IMR-90 (cell line): ENCODE measurements around the gene SYTL1. TPM values are rescaled to one million over a fixed set of nuclear protein-coding genes. Genes with fewer than 3 reads are reported as not detected.
A peak's percentile ranks its signal among the peaks of the same experiment; 100 is the strongest.

Experiments
- ATAC-seq: fragments of 200-7000 bp; cut with Tn5 transposase; 2 replicates; pipeline ENCODE4 v1.9.1; 2020; ENCODE audit warnings: low read depth, mild to moderate bottlenecking, moderate library complexity
- BruUV-seq: library from RNA; stranded (reverse); fragments of 400-500 nt; replicated peaks from 2 replicates; lab custom pipeline; 2021; lab: Mats Ljungman, UMichigan
- CTCF ChIA-PET: fragments of 300-600 bp; formaldehyde crosslinking; extraction: SDS; loops from one replicate; lab custom pipeline; 2021; ENCODE audit warnings: antibody characterized with exemption; lab: Yijun Ruan, JAX
- POLR2A ChIA-PET: fragments of 300-600 bp; sonication (Branson Sonifier 250); formaldehyde crosslinking; loops from one replicate; lab custom pipeline; 2022; ENCODE audit warnings: antibody characterized with exemption; ENCODE audit not compliant: unreplicated experiment; lab: Charles Lee
- DNase-seq: peaks from one replicate; pipeline ENCODE4 v3.0.0; 2013
- H2AFZ ChIP-seq: replicated peaks from 2 replicates; pipeline ENCODE3; 2013; ENCODE audit warnings: low read length, mild to moderate bottlenecking; ENCODE audit not compliant: poor library complexity
- H2AK5ac ChIP-seq: 2 replicates; pipeline ENCODE4 v1.6.1; 2013; ENCODE audit warnings: low read depth, low read length, inconsistent platforms
- H2AK9ac ChIP-seq: replicated peaks from 2 replicates; pipeline ENCODE3; 2013; ENCODE audit warnings: mild to moderate bottlenecking, low read depth, low read length, moderate library complexity; ENCODE audit not compliant: poor library complexity
- H2BK120ac ChIP-seq: 2 replicates; pipeline ENCODE4 v1.6.1; 2013; ENCODE audit warnings: low read depth, low read length, inconsistent platforms
- H2BK15ac ChIP-seq: 3 replicates; pipeline ENCODE4 v1.6.1; 2013; ENCODE audit warnings: low read depth, low read length, inconsistent platforms
- H2BK20ac ChIP-seq: 2 replicates; pipeline ENCODE4 v1.6.1; 2013; ENCODE audit warnings: low read depth, mild to moderate bottlenecking, inconsistent platforms, low read length, moderate library complexity
- H2BK5ac ChIP-seq: 2 replicates; pipeline ENCODE4 v1.6.1; 2013; ENCODE audit warnings: mild to moderate bottlenecking, low read depth, low read length, inconsistent platforms; ENCODE audit not compliant: poor library complexity, severe bottlenecking
- H3K14ac ChIP-seq: replicated peaks from 2 replicates; pipeline ENCODE4 v1.6.1; 2013; ENCODE audit warnings: low read depth, low read length, inconsistent platforms
- H3K18ac ChIP-seq: 2 replicates; pipeline ENCODE4 v1.6.1; 2013; ENCODE audit warnings: low read depth, low read length, control low read depth
- H3K23ac ChIP-seq: 2 replicates; pipeline ENCODE4 v1.6.1; 2013; ENCODE audit warnings: low read depth, low read length, inconsistent platforms
- H3K27ac ChIP-seq: 2 replicates; pipeline ENCODE4 v1.5.1; 2013; ENCODE audit warnings: mild to moderate bottlenecking, control low read depth, low read length; ENCODE audit not compliant: insufficient read depth
- H3K27me3 ChIP-seq: 2 replicates; pipeline ENCODE4 v1.6.1; 2013; ENCODE audit warnings: low read length; ENCODE audit not compliant: control insufficient read depth, insufficient read depth
- H3K36me3 ChIP-seq: 2 replicates; pipeline ENCODE4 v1.6.1; 2013; ENCODE audit warnings: low read length, mixed read lengths; ENCODE audit not compliant: control insufficient read depth, insufficient read depth
- H3K4ac ChIP-seq: 2 replicates; pipeline ENCODE4 v1.6.1; 2013; ENCODE audit warnings: low read depth, low read length, inconsistent platforms
- H3K4me1 ChIP-seq: 2 replicates; pipeline ENCODE4 v1.6.1; 2013; ENCODE audit warnings: low read length, mixed read lengths; ENCODE audit not compliant: control insufficient read depth, insufficient read depth
- H3K4me2 ChIP-seq: 2 replicates; pipeline ENCODE4 v1.6.1; 2013; ENCODE audit warnings: low read depth, mild to moderate bottlenecking, control low read depth, low read length, moderate library complexity
- H3K4me3 ChIP-seq: 2 replicates; pipeline ENCODE4 v1.5.1; 2013; ENCODE audit warnings: low read depth, mild to moderate bottlenecking, control low read depth, low read length, moderate library complexity; ENCODE audit not compliant: insufficient read depth
- H3K56ac ChIP-seq: 2 replicates; pipeline ENCODE4 v1.6.1; 2013; ENCODE audit warnings: low read length, inconsistent platforms; ENCODE audit not compliant: insufficient read depth; ENCODE audit errors: extremely low read depth
- H3K79me1 ChIP-seq, 2 experiments: 2 replicates each; pipeline ENCODE4 v1.6.1; 2013; ENCODE audit warnings: low read length in 2 of 2, inconsistent platforms in 1 of 2, low read depth in 1 of 2
- H3K9ac ChIP-seq: 2 replicates; pipeline ENCODE4 v1.6.1; 2013; ENCODE audit warnings: low read depth, low read length, control low read depth
- H3K9me1 ChIP-seq: 2 replicates; pipeline ENCODE4 v1.6.1; 2013; ENCODE audit warnings: low read length, inconsistent platforms; ENCODE audit not compliant: insufficient read depth
- H3K9me3 ChIP-seq: 2 replicates; pipeline ENCODE4 v1.6.1; 2013; ENCODE audit warnings: low read length; ENCODE audit not compliant: control insufficient read depth, insufficient read depth
- H4K20me1 ChIP-seq: 2 replicates; pipeline ENCODE4 v1.6.1; 2013; ENCODE audit warnings: low read length, inconsistent platforms; ENCODE audit not compliant: insufficient read depth
- H4K5ac ChIP-seq: 2 replicates; pipeline ENCODE4 v1.6.1; 2013; ENCODE audit warnings: mild to moderate bottlenecking, low read depth, low read length, control low read depth
- H4K8ac ChIP-seq, 2 experiments: 2 replicates each; pipeline ENCODE4 v1.6.1; 2013; ENCODE audit warnings: low read depth in 2 of 2, low read length in 2 of 2, control low read depth in 1 of 2, inconsistent platforms in 1 of 2
- H4K91ac ChIP-seq: 2 replicates; pipeline ENCODE4 v1.6.1; 2013; ENCODE audit warnings: low read depth, low read length, inconsistent platforms; ENCODE audit not compliant: insufficient read depth
- BHLHE40 ChIP-seq: fragments of 150-350 bp; IDR thresholded peaks from 2 replicates; pipeline ENCODE4 v1.6.1; 2016; ENCODE audit warnings: mild to moderate bottlenecking, low read depth, low read length
- CEBPB ChIP-seq: IDR thresholded peaks from 2 replicates; pipeline ENCODE4 v1.6.1; 2012; ENCODE audit warnings: low read depth, low read length, improper control_type of control experiment
- CHD1 ChIP-seq: IDR thresholded peaks from 2 replicates; pipeline ENCODE4 v1.6.1; 2012; ENCODE audit warnings: low read depth, low read length, improper control_type of control experiment
- FOS ChIP-seq: fragments of 150-350 bp; IDR thresholded peaks from 2 replicates; pipeline ENCODE4 v1.6.1; 2016; ENCODE audit warnings: low read depth, low read length
- MAFK ChIP-seq: IDR thresholded peaks from 2 replicates; pipeline ENCODE4 v1.6.1; 2012; ENCODE audit warnings: low read depth, low read length, improper control_type of control experiment
- MAZ ChIP-seq: IDR thresholded peaks from 2 replicates; pipeline ENCODE4 v1.6.1; 2012; ENCODE audit warnings: low read depth, mild to moderate bottlenecking, low read length, improper control_type of control experiment, moderate library complexity, borderline replicate concordance
- MXI1 ChIP-seq: IDR thresholded peaks from 2 replicates; pipeline ENCODE4 v1.6.1; 2012; ENCODE audit warnings: low read depth, mild to moderate bottlenecking, low read length, moderate library complexity, borderline replicate concordance
- NFE2L2 ChIP-seq: fragments of 150-350 bp; IDR thresholded peaks from 2 replicates; pipeline ENCODE4 v1.6.1; 2016; ENCODE audit warnings: low read depth, mild to moderate bottlenecking, low read length
- POLR2A ChIP-seq: IDR thresholded peaks from 2 replicates; pipeline ENCODE4 v1.6.1; 2012; ENCODE audit warnings: mild to moderate bottlenecking, low read depth, low read length
- RAD21 ChIP-seq: IDR thresholded peaks from 2 replicates; pipeline ENCODE4 v1.6.1; 2012; ENCODE audit warnings: low read length, improper control_type of control experiment
- RCOR1 ChIP-seq: IDR thresholded peaks from 2 replicates; pipeline ENCODE4 v1.6.1; 2012; ENCODE audit warnings: mild to moderate bottlenecking, low read length, improper control_type of control experiment; ENCODE audit not compliant: insufficient replicate concordance
- RFX5 ChIP-seq: IDR thresholded peaks from 2 replicates; pipeline ENCODE4 v1.8.0; 2012; ENCODE audit warnings: low read depth, mild to moderate bottlenecking, low read length, moderate library complexity
- SMC3 ChIP-seq: fragments of 150-350 bp; IDR thresholded peaks from 2 replicates; pipeline ENCODE4 v1.6.1; 2016; ENCODE audit warnings: low read depth, mild to moderate bottlenecking, antibody characterized with exemption, low read length, moderate library complexity
- WGBS, 2 experiments: methylation state at CpG; one replicate each; pipeline versions ENCODE4 v1.1.5 to v1.1.7; 2013; ENCODE audit warnings: missing lambda C conversion rate in 2 of 2; ENCODE audit not compliant: insufficient read length in 1 of 2; ENCODE audit errors: extremely low coverage in 2 of 2; 5-methylcytosine and 5-hydroxymethylcytosine counted together
- dilution Hi-C: fragments of 300-500 bp; cut with HindIII; formaldehyde crosslinking; loops from one replicate; pipeline ENCODE4 v1.14.3; 2018; ENCODE audit warnings: low sequenced_read_pairs; ENCODE audit not compliant: unreplicated experiment
- in situ Hi-C: fragments of 300-500 bp; cut with MboI; formaldehyde crosslinking; loops from 3 replicates; pipeline ENCODE4 v1.14.3; 2019; ENCODE audit warnings: low sequenced_read_pairs, inconsistent platforms, mixed read lengths
- intact Hi-C: fragments of 100-400 bp; cut with micrococcal nuclease; formaldehyde crosslinking; loops from 2 replicates; pipeline ENCODE4 v1.10.0; 2022
- polyA plus RNA-seq, 3 experiments: library from polyadenylated mRNA; depleted of rRNA; stranded (reverse); fragments of >200 nt; gene quantifications; 2 replicates each; pipeline ENCODE4 v1.2.3, GENCODE V29; 2012; ENCODE audit warnings: low replicate concordance in 1 of 3
- total RNA-seq: library from RNA; depleted of rRNA; stranded (reverse); fragments of >200 nt; gene quantifications from 2 replicates; pipeline ENCODE4 v1.2.3, GENCODE V29; 2012
- TF ChIP-seq, protein P1 (sequence below): conservative IDR thresholded peaks from 2 replicates; pipeline ENCODE4 v1.5.1; 2012; ENCODE audit warnings: mild to moderate bottlenecking, low read depth, low read length, improper control_type of control experiment
- TF ChIP-seq, protein P2 (sequence below): fragments of 150-350 bp; IDR thresholded peaks from 2 replicates; pipeline ENCODE4 v1.6.1; 2016; ENCODE audit warnings: low read depth, mild to moderate bottlenecking, low read length, moderate library complexity, borderline replicate concordance
- TF ChIP-seq, protein P3 (sequence below): fragments of 150-350 bp; IDR thresholded peaks from 2 replicates; pipeline ENCODE4 v1.6.1; 2017; ENCODE audit warnings: mild to moderate bottlenecking, antibody characterized with exemption, low read length, low read depth

Gene SYTL1
- total and polyA plus RNA-seq, 2 of the 4 experiments (the other 2 are of a cell fraction): 0.18 to 1.0 TPM

DNA sequence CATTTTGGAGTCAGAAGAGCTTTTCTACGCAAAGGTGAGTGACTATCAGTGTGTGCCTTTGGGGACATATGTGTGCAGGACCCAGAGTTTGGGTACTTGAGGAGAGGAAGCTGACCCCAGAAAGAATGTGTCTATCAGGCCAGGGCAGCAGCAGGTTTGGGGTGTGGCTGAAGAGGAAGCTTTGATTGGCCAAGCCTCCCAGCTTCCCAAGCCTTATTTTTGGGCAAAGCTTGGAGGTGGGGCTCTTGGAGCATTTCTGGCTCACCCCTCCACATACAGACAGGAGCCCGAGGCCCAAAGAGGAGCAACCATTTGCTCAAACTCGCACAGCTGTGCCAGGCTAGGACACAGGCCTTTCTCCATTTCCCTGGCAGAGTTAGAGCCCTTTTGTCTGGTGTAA lies 55.3 kb downstream of the SYTL1 start:
- intact Hi-C loops (loop anchor here (10.0 kb wide), 1 partner anchor 202 kb away; no protein-coding TSS in a partner anchor), in situ Hi-C loops (loop anchor here (5.0 to 10.0 kb wide), 2 partner anchors 210 to 292 kb away; no protein-coding TSS in a partner anchor), dilution Hi-C loops (no loop called here)
- Histone ChIP-seq H2BK20ac (no peak overlapping the region), H3K27me3 (no peaks in the 10 kb centered on the region), H2AK5ac (0 out of 2 replicates have a peak overlapping the region, but pooled peaks have one; percentile 21), H4K5ac (no peak overlapping the region), H4K91ac (no peak overlapping the region), H3K27ac (no peak overlapping the region), H3K56ac (no peak overlapping the region), H3K9me3 (no peaks in the 10 kb centered on the region), H3K4me3 (no peak overlapping the region), H3K14ac (no peak overlapping the region), H2BK120ac (no peak overlapping the region), H3K4me1 (peaks cover 9% of the 10 kb centered on the region), H3K9ac (no peak overlapping the region), H3K9me1 (peaks cover 25% of the 10 kb centered on the region), H3K36me3 (no peaks in the 10 kb centered on the region; the same call in 1 of the 2 replicates), H4K8ac (no peak overlapping the region), H3K23ac (no peak overlapping the region), H2AFZ (no peak overlapping the region), H3K4ac (no peak overlapping the region), H3K18ac (no peak overlapping the region), H3K4me2 (no peak overlapping the region), H2BK5ac (no peak overlapping the region), H4K20me1 (0 out of 2 replicates have a peak, but pooled peaks cover 5% of the 10 kb centered on the region), H2AK9ac (no peak overlapping the region), H3K79me1 (peaks cover 0 to 32% of the 10 kb centered on the region in 2 experiments; a peak in 3 of 4 replicates), H2BK15ac (no peak overlapping the region)
- ChIA-PET CTCF (interaction anchor here (4.7 kb wide), 1 partner anchor 98 kb away, joined by 79 read pairs; no protein-coding TSS in a partner anchor), POLR2A (interaction anchor here (0.5 to 0.7 kb wide), 2 partner anchors 31 to 37 kb away, joined by 4 to 11 read pairs; no protein-coding TSS in a partner anchor)
- WGBS, 2 experiments: 100% methylated on average over 1 of the region's 3 CpGs; no CpG with 5 or more reads in 1 of the 2 experiments
- ATAC-seq (no peak), DNase-seq (no peak)
- TF ChIP-seq BHLHE40: no peak
- TF ChIP-seq MAZ: no peak
- TF ChIP-seq MXI1: no peak
- TF ChIP-seq RFX5: no peak
- TF ChIP-seq POLR2A: no peak
- no peak for TF ChIP-seq CHD1
- TF ChIP-seq, protein P1, sequence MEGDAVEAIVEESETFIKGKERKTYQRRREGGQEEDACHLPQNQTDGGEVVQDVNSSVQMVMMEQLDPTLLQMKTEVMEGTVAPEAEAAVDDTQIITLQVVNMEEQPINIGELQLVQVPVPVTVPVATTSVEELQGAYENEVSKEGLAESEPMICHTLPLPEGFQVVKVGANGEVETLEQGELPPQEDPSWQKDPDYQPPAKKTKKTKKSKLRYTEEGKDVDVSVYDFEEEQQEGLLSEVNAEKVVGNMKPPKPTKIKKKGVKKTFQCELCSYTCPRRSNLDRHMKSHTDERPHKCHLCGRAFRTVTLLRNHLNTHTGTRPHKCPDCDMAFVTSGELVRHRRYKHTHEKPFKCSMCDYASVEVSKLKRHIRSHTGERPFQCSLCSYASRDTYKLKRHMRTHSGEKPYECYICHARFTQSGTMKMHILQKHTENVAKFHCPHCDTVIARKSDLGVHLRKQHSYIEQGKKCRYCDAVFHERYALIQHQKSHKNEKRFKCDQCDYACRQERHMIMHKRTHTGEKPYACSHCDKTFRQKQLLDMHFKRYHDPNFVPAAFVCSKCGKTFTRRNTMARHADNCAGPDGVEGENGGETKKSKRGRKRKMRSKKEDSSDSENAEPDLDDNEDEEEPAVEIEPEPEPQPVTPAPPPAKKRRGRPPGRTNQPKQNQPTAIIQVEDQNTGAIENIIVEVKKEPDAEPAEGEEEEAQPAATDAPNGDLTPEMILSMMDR: no peak
- TF ChIP-seq, protein P2, sequence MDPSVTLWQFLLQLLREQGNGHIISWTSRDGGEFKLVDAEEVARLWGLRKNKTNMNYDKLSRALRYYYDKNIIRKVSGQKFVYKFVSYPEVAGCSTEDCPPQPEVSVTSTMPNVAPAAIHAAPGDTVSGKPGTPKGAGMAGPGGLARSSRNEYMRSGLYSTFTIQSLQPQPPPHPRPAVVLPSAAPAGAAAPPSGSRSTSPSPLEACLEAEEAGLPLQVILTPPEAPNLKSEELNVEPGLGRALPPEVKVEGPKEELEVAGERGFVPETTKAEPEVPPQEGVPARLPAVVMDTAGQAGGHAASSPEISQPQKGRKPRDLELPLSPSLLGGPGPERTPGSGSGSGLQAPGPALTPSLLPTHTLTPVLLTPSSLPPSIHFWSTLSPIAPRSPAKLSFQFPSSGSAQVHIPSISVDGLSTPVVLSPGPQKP: no peak
- TF ChIP-seq SMC3: no peak
- no peak for TF ChIP-seq CEBPB
- no peak for TF ChIP-seq NFE2L2
- TF ChIP-seq, protein P3, sequence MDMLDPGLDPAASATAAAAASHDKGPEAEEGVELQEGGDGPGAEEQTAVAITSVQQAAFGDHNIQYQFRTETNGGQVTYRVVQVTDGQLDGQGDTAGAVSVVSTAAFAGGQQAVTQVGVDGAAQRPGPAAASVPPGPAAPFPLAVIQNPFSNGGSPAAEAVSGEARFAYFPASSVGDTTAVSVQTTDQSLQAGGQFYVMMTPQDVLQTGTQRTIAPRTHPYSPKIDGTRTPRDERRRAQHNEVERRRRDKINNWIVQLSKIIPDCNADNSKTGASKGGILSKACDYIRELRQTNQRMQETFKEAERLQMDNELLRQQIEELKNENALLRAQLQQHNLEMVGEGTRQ: no peak
- TF ChIP-seq FOS: no peak
- no peak for TF ChIP-seq RAD21
- TF ChIP-seq MAFK: no peak
- TF ChIP-seq RCOR1: no peak
- BruUV-seq: no TSS peak
